ENCODE results near the gene AAK1. TPM values are rescaled to one million over a fixed set of nuclear protein-coding genes. Genes with fewer than 3 reads are reported as not detected.

The AAK1 gene
- total RNA-seq, 2 experiments from 2014 or later: 114 to 115 TPM

- intact Hi-C loops (cut with micrococcal nuclease): no loop called here
- H3K4me1 Mint-ChIP-seq (ENCODE audit: low read depth): peaks cover 28% of the 10 kb centered on the region
- no peaks in the 10 kb centered on the region for H3K27me3 Mint-ChIP-seq
- no peak for DNase-seq
- no peak overlapping the region for H3K27ac Mint-ChIP-seq
- POLR2A ChIA-PET: interaction anchor here (0.6 kb wide), 1 partner anchor 162 kb away, joined by 3 read pairs; no protein-coding TSS in a partner anchor
- TF ChIP-seq CTCF (IDR thresholded peaks at IDR 0.05): no peak
- H3K9me3 Mint-ChIP-seq: peaks cover 3% of the 10 kb centered on the region
- CTCF ChIA-PET: interaction anchor here (1.4 kb wide), 1 partner anchor 73 kb away, joined by 5 read pairs; the partner anchor contains the start of gene NFU1
- H3K4me3 Mint-ChIP-seq: no peak overlapping the region
- H3K36me3 Mint-ChIP-seq (ENCODE audit: low read depth): peaks cover 89% of the 10 kb centered on the region
- peak; percentile 11 for ATAC-seq
Measured at GRCh38 chr2:69509750-69510140, 133.8 kb downstream of the AAK1 start.

GRCh38 chr2:69509011-69509749 is 134.4 kb downstream of the AAK1 start:
- DNase-seq (no peak), ATAC-seq (no peak)
- Mint-ChIP-seq H3K4me1 (ENCODE audit: low read depth) (peaks cover 28% of the 10 kb centered on the region), H3K36me3 (ENCODE audit: low read depth) (peaks cover 89% of the 10 kb centered on the region), H3K27me3 (no peaks in the 10 kb centered on the region), H3K9me3 (peaks cover 3% of the 10 kb centered on the region), H3K27ac (peak overlapping the region; percentile 69), H3K4me3 (no peak overlapping the region)
- intact Hi-C loops (cut with micrococcal nuclease): no loop called here
- ChIA-PET CTCF (interaction anchor here (1.3 to 1.4 kb wide), 2 partner anchors 23 to 72 kb away, joined by 3 to 5 read pairs; partner anchors contain the start of gene NFU1), POLR2A (no interaction called here)
- TF ChIP-seq CTCF (IDR thresholded peaks at IDR 0.05): no peak

- CTCF ChIA-PET: interaction anchor here (0.6 to 1.0 kb wide), 2 partner anchors 60 to 69 kb away, joined by 3 to 7 read pairs; partner anchors contain the start of gene NFU1
Measured at GRCh38 chr2:69505710-69506109, 137.8 kb downstream of the AAK1 start.

GRCh38 chr2:69501301-69501700 is 142.2 kb downstream of the AAK1 start:
- TF ChIP-seq CTCF (IDR thresholded peaks at IDR 0.05): no peak
- Mint-ChIP-seq H3K4me1 (ENCODE audit: low read depth) (peaks cover 42% of the 10 kb centered on the region), H3K4me3 (no peak overlapping the region), H3K27me3 (no peaks in the 10 kb centered on the region), H3K9me3 (no peaks in the 10 kb centered on the region), H3K36me3 (ENCODE audit: low read depth) (peaks cover 49% of the 10 kb centered on the region), H3K27ac (peak overlapping the region; percentile 80)
- intact Hi-C loops (cut with micrococcal nuclease): no loop called here
- ATAC-seq: no peak
- ChIA-PET CTCF (interaction anchor here (1.9 kb wide), 1 partner anchor 64 kb away, joined by 9 read pairs; the partner anchor contains the start of gene NFU1), POLR2A (no interaction called here)
- DNase-seq: no peak

More at GRCh38 chr2:69505710-69506109, 137.8 kb downstream of the AAK1 start:
- intact Hi-C loops (cut with micrococcal nuclease): no loop called here
- DNase-seq: no peak
- Mint-ChIP-seq H3K4me1 (ENCODE audit: low read depth) (peaks cover 39% of the 10 kb centered on the region), H3K9me3 (peaks cover 3% of the 10 kb centered on the region), H3K27me3 (no peaks in the 10 kb centered on the region), H3K27ac (peak overlapping the region; percentile 67), H3K4me3 (no peak overlapping the region), H3K36me3 (ENCODE audit: low read depth) (peaks cover 71% of the 10 kb centered on the region)
- ATAC-seq: no peak
- POLR2A ChIA-PET: interaction anchor here (0.5 to 0.9 kb wide), 2 partner anchors 19 to 68 kb away, joined by 3 to 4 read pairs; partner anchors contain the start of gene NFU1
- TF ChIP-seq CTCF (IDR thresholded peaks at IDR 0.05): no peak

- ATAC-seq: peak; percentile 80
- TF ChIP-seq CTCF (IDR thresholded peaks at IDR 0.05): no peak
- no peaks in the 10 kb centered on the region for H3K9me3 Mint-ChIP-seq
- H3K4me3 Mint-ChIP-seq: peak overlapping the region; percentile 41
- DNase-seq: no peak
- peaks cover 38% of the 10 kb centered on the region for H3K36me3 Mint-ChIP-seq (ENCODE audit: low read depth)
- no peaks in the 10 kb centered on the region for H3K27me3 Mint-ChIP-seq
- H3K4me1 Mint-ChIP-seq (ENCODE audit: low read depth): peaks cover 38% of the 10 kb centered on the region
- ChIA-PET CTCF (interaction anchor here (1.9 kb wide), 1 partner anchor 63 kb away, joined by 9 read pairs; the partner anchor contains the start of gene NFU1), POLR2A (interaction anchor here (1.1 kb wide), 1 partner anchor 40 kb away, joined by 3 read pairs; no protein-coding TSS in a partner anchor)
- intact Hi-C loops (cut with micrococcal nuclease): no loop called here
- peak overlapping the region; percentile 80 for H3K27ac Mint-ChIP-seq
Measured at GRCh38 chr2:69499966-69500365, 143.6 kb downstream of the AAK1 start.
